Endothelial cell (in vitro differentiated cells): Measurements from ENCODE around the gene CIDEB. TPM values are rescaled to one million over a fixed set of nuclear protein-coding genes. Genes with fewer than 3 reads are reported as not detected.
A peak's percentile ranks its signal among the peaks of the same experiment; 100 is the strongest.

ENCODE experiments used
- DNase-seq: peaks from one replicate; pipeline ENCODE4 v3.0.0; 2021; ENCODE audit warnings: low spot score
- H3K27ac Mint-ChIP-seq: one replicate; pipeline ENCODE4 v1.8.0; 2021; ENCODE audit warnings: mixed read lengths, inconsistent platforms; ENCODE audit not compliant: unreplicated experiment
- H3K27me3 Mint-ChIP-seq: one replicate; pipeline ENCODE4 v1.8.0; 2021; ENCODE audit warnings: mild to moderate bottlenecking, moderate library complexity, mixed read lengths, inconsistent platforms; ENCODE audit not compliant: unreplicated experiment
- H3K36me3 Mint-ChIP-seq: one replicate; pipeline ENCODE4 v1.8.0; 2021; ENCODE audit warnings: mild to moderate bottlenecking, low read depth, mixed read lengths, inconsistent platforms; ENCODE audit not compliant: unreplicated experiment
- H3K4me1 Mint-ChIP-seq: one replicate; pipeline ENCODE4 v1.8.0; 2021; ENCODE audit warnings: mild to moderate bottlenecking, mixed read lengths, inconsistent platforms; ENCODE audit not compliant: unreplicated experiment
- H3K4me3 Mint-ChIP-seq: one replicate; pipeline ENCODE4 v1.8.0; 2021; ENCODE audit warnings: mild to moderate bottlenecking, mixed read lengths, inconsistent platforms; ENCODE audit not compliant: unreplicated experiment
- H3K9me3 Mint-ChIP-seq: one replicate; pipeline ENCODE4 v1.8.0; 2021; ENCODE audit warnings: mixed read lengths, inconsistent platforms; ENCODE audit not compliant: unreplicated experiment
- CTCF ChIP-seq: fragments of 200-600 bp; sonication (generic); IDR thresholded peaks from one replicate; pipeline ENCODE4 v1.5.0; 2021; ENCODE audit warnings: antibody characterized with exemption; ENCODE audit not compliant: unreplicated experiment
- total RNA-seq: library from RNA; stranded (reverse); fragmentation: NEBNext Ultra II Directional; extraction: Animal tissue kit (Norgen Biotek cat#: 25700); gene quantifications from one replicate; pipeline ENCODE4 v1.2.1, GENCODE V29; 2021; ENCODE audit not compliant: unreplicated experiment

CIDEB gene
- total RNA-seq, 1 donor from 2014 or later = 0.82 TPM

GRCh38 chr14:24296341-24297157 is 11.2 kb downstream of the CIDEB start:
- TF ChIP-seq CTCF = no peak
- Mint-ChIP-seq H3K4me3 (peak overlapping the region; percentile 68), H3K9me3 (no peaks in the 10 kb centered on the region), H3K27ac (no peak overlapping the region), H3K27me3 (peaks cover 12% of the 10 kb centered on the region), H3K36me3 (peaks cover 23% of the 10 kb centered on the region), H3K4me1 (peaks cover 24% of the 10 kb centered on the region)
- DNase-seq = peak; percentile 64

GRCh38 chr14:24293525-24293924 is 14.3 kb downstream of the CIDEB start:
- peaks cover 3% of the 10 kb centered on the region for H3K27me3 Mint-ChIP-seq
- H3K9me3 Mint-ChIP-seq = no peaks in the 10 kb centered on the region
- no peak for DNase-seq
- no peak overlapping the region for H3K27ac Mint-ChIP-seq
- no peak overlapping the region for H3K4me3 Mint-ChIP-seq
- peaks cover 7% of the 10 kb centered on the region for H3K4me1 Mint-ChIP-seq
- peaks cover 32% of the 10 kb centered on the region for H3K36me3 Mint-ChIP-seq
- no peak for TF ChIP-seq CTCF

- Mint-ChIP-seq H3K36me3 (peaks cover 28% of the 10 kb centered on the region), H3K9me3 (no peaks in the 10 kb centered on the region), H3K4me3 (no peak overlapping the region), H3K27me3 (peaks cover 5% of the 10 kb centered on the region), H3K27ac (no peak overlapping the region), H3K4me1 (peaks cover 2% of the 10 kb centered on the region)
- DNase-seq = no peak
- TF ChIP-seq CTCF = no peak
These were observed 15.5 kb downstream of the CIDEB start for GRCh38 chr14:24292118-24292807.

GRCh38 chr14:24291446-24292117 is 16.2 kb downstream of the CIDEB start:
- Mint-ChIP-seq H3K27me3 (peaks cover 5% of the 10 kb centered on the region), H3K27ac (no peak overlapping the region), H3K4me3 (no peak overlapping the region), H3K36me3 (peaks cover 26% of the 10 kb centered on the region), H3K9me3 (no peaks in the 10 kb centered on the region), H3K4me1 (no peaks in the 10 kb centered on the region)
- TF ChIP-seq CTCF = no peak
- DNase-seq = no peak
